ENCODE results near the gene FOXB1.

FOXB1 gene

DNA sequence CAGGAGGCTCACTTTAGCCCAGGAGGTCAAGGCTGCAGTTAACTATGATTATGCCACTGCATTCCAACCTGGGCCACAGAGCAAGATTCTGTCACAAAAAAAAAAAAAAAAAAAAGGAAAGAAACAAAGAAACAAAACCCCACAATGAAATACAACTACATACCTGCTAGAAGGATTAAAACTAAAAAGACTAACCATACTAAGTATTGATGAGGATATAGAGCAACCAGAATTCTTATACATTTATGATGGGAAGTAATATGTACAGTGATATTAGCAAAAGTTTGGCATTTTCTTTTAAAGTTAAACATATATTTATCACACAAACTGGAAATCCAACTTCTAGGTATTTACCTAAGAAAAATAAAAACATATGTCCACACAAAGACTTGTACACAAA, 40.2 kb upstream of the FOXB1 start:
- Histone ChIP-seq H3K9ac (ENCODE audit: low read length) (no peak overlapping the region), H2AFZ (ENCODE audit: low read depth, low read length) (no peak overlapping the region), H3K4me1 (ENCODE audit: low read length) (no peaks in the 10 kb centered on the region), H3K4me3 (ENCODE audit: low read length) (no peak overlapping the region), H3K36me3 (replicated peaks; ENCODE audit: low read depth, low read length) (no peaks in the 10 kb centered on the region), H3K9me3 (ENCODE audit: insufficient read depth, low read length) (peaks cover 18% of the 10 kb centered on the region), H3K79me2 (ENCODE audit: low read length) (no peaks in the 10 kb centered on the region), H3K4me2 (ENCODE audit: low read length) (no peak overlapping the region), H3K27me3 (ENCODE audit: low read depth, low read length) (no peaks in the 10 kb centered on the region), H4K20me1 (ENCODE audit: insufficient read depth, low read length) (no peaks in the 10 kb centered on the region), H3K27ac (ENCODE audit: low read length) (no peak overlapping the region)
- TF ChIP-seq, protein P1, sequence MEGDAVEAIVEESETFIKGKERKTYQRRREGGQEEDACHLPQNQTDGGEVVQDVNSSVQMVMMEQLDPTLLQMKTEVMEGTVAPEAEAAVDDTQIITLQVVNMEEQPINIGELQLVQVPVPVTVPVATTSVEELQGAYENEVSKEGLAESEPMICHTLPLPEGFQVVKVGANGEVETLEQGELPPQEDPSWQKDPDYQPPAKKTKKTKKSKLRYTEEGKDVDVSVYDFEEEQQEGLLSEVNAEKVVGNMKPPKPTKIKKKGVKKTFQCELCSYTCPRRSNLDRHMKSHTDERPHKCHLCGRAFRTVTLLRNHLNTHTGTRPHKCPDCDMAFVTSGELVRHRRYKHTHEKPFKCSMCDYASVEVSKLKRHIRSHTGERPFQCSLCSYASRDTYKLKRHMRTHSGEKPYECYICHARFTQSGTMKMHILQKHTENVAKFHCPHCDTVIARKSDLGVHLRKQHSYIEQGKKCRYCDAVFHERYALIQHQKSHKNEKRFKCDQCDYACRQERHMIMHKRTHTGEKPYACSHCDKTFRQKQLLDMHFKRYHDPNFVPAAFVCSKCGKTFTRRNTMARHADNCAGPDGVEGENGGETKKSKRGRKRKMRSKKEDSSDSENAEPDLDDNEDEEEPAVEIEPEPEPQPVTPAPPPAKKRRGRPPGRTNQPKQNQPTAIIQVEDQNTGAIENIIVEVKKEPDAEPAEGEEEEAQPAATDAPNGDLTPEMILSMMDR (IDR thresholded peaks at IDR 0.05; ENCODE audit: low read depth, low read length): no peak
- TF ChIP-seq EZH2phosphoT487 (IDR thresholded peaks at IDR 0.05; ENCODE audit: low read depth): no peak

DNA sequence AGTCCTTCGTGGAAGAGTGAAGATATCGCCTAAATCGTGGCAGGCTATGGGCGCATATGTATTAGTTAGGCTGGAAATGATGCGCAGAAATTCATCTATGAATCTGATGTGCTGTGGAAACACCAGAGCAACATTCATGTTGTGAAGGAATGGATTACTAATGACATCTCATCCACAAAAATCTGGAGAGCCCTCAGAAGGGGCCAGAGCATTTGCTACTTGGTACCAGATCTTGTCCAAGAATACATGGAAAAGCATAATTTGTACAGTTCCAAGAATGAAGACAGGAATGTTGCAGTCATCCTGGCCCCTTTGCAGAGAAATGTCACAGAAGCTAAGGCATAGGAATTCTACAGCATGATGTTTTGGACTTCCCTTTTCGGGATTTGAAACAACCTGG, 38.4 kb upstream of the FOXB1 start:
- no peaks in the 10 kb centered on the region for H3K36me3 ChIP-seq (replicated peaks; ENCODE audit: low read depth, low read length)
- H3K4me1 ChIP-seq (ENCODE audit: low read length): no peaks in the 10 kb centered on the region
- no peaks in the 10 kb centered on the region for H3K79me2 ChIP-seq (ENCODE audit: low read length)
- no peaks in the 10 kb centered on the region for H4K20me1 ChIP-seq (ENCODE audit: insufficient read depth, low read length)
- H3K9ac ChIP-seq (ENCODE audit: low read length): no peak overlapping the region
- H3K4me2 ChIP-seq (ENCODE audit: low read length): no peak overlapping the region
- no peak overlapping the region for H3K27ac ChIP-seq (ENCODE audit: low read length)
- TF ChIP-seq, protein P1 (IDR thresholded peaks at IDR 0.05; ENCODE audit: low read depth, low read length): no peak
- TF ChIP-seq EZH2phosphoT487 (IDR thresholded peaks at IDR 0.05; ENCODE audit: low read depth): no peak
- peaks cover 5% of the 10 kb centered on the region; the same call in 1 of the 2 replicates for H3K9me3 ChIP-seq (ENCODE audit: insufficient read depth, low read length)
- no peak overlapping the region for H3K4me3 ChIP-seq (ENCODE audit: low read length)
- H3K27me3 ChIP-seq (ENCODE audit: low read depth, low read length): no peaks in the 10 kb centered on the region
- H2AFZ ChIP-seq (ENCODE audit: low read depth, low read length): no peak overlapping the region

DNA sequence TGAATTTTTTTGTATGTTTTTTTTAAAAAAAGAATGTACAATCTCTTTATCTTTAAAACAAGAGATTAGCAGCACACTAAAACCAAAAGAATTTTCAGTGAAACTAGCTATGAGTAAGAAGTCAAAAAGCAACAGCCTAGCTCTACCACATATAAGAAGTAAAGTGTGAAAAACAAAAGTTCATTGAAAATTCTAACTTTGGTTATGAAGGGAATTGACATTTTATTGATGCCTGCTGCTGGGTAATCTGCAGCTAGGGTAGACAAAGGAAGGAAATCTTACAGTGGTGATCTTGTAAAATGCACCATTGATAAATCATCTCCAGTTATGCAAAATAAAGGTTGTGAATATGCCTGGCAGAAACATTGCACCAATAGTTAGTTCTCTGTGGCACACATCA, 37.8 kb upstream of the FOXB1 start:
- Histone ChIP-seq H3K4me2 (ENCODE audit: low read length) (no peak overlapping the region), H3K27ac (ENCODE audit: low read length) (no peak overlapping the region)

DNA sequence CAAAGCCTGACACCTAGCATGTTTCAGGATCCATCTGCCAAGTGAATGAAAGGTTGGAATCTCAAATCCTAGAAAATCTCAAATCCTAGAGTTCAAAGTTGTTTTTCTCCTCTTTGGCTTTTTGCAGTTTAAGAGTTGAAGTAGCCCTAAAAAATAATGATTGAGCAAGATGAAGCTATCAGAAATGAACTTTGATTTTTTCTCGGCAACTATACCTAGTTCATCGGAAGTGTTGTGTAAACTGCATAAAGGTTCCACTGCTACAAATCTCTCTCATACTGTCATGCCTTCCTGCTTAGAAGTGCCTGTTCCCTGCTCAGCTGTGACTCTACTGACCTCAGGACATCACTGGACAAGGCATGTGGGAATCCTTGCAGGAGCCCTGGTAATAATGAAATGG, 35.8 kb upstream of the FOXB1 start:
- Histone ChIP-seq H3K4me2 (ENCODE audit: low read length) (no peak overlapping the region), H3K4me3 (ENCODE audit: low read length) (no peak overlapping the region), H3K79me2 (ENCODE audit: low read length) (no peaks in the 10 kb centered on the region), H3K9me3 (ENCODE audit: insufficient read depth, low read length) (peaks cover 3% of the 10 kb centered on the region; the same call in 1 of the 2 replicates), H3K4me1 (ENCODE audit: low read length) (no peaks in the 10 kb centered on the region; the same call in 1 of the 2 replicates), H3K9ac (ENCODE audit: low read length) (no peak overlapping the region), H3K27ac (ENCODE audit: low read length) (no peak overlapping the region), H4K20me1 (ENCODE audit: insufficient read depth, low read length) (no peaks in the 10 kb centered on the region), H3K36me3 (replicated peaks; ENCODE audit: low read depth, low read length) (no peaks in the 10 kb centered on the region), H3K27me3 (ENCODE audit: low read depth, low read length) (no peaks in the 10 kb centered on the region), H2AFZ (ENCODE audit: low read depth, low read length) (no peak overlapping the region)
- TF ChIP-seq EZH2phosphoT487 (IDR thresholded peaks at IDR 0.05; ENCODE audit: low read depth): no peak
- TF ChIP-seq, protein P1 (IDR thresholded peaks at IDR 0.05; ENCODE audit: low read depth, low read length): no peak

More for the DNA sequence above, 37.8 kb upstream of the FOXB1 start:
- Histone ChIP-seq H3K27me3 (ENCODE audit: low read depth, low read length) (no peaks in the 10 kb centered on the region), H4K20me1 (ENCODE audit: insufficient read depth, low read length) (no peaks in the 10 kb centered on the region), H3K9ac (ENCODE audit: low read length) (no peak overlapping the region), H3K4me1 (ENCODE audit: low read length) (no peaks in the 10 kb centered on the region), H3K79me2 (ENCODE audit: low read length) (no peaks in the 10 kb centered on the region), H3K4me3 (ENCODE audit: low read length) (no peak overlapping the region), H3K9me3 (ENCODE audit: insufficient read depth, low read length) (peaks cover 3% of the 10 kb centered on the region; the same call in 1 of the 2 replicates), H3K36me3 (replicated peaks; ENCODE audit: low read depth, low read length) (no peaks in the 10 kb centered on the region), H2AFZ (ENCODE audit: low read depth, low read length) (no peak overlapping the region)
- TF ChIP-seq, protein P1 (IDR thresholded peaks at IDR 0.05; ENCODE audit: low read depth, low read length): no peak
- no peak for TF ChIP-seq EZH2phosphoT487 (IDR thresholded peaks at IDR 0.05; ENCODE audit: low read depth)
